ENCODE data around the gene ASB18. TPM values are rescaled to one million over a fixed set of nuclear protein-coding genes. Genes with fewer than 3 reads are reported as not detected.

Gene ASB18
- polyA plus RNA-seq, 1 donor (not counting 4 experiments of a cell fraction or from before 2014, with no cell fraction given): not detected

GRCh38 chr2:236244256-236244655 is 19.9 kb downstream of the ASB18 start:
- H3K79me2 ChIP-seq (ENCODE audit: control insufficient read depth, insufficient read depth, low read length): no peaks in the 10 kb centered on the region
- FAIRE-seq (no peak), DNase-seq (ENCODE audit: low read depth, low spot score) (no peak)
- H3K4me3 ChIP-seq (ENCODE audit: control insufficient read depth in 2 of 3, extremely low read depth in 1 of 3, insufficient read depth in 2 of 3, low read depth in 1 of 3, low read length in 3 of 3): no peak overlapping the region
- H3K9ac ChIP-seq (ENCODE audit: control insufficient read depth, extremely low read depth, insufficient read depth, low read length): no peak overlapping the region
- TF ChIP-seq EZH2 (IDR thresholded peaks at IDR 0.05; ENCODE audit: low read length): no peak
- TF ChIP-seq CTCF (optimal IDR thresholded peaks at IDR 0.05 in 1 of 3, IDR thresholded peaks at IDR 0.05 in 1 of 3, conservative IDR thresholded peaks at IDR 0.05 in 1 of 3; ENCODE audit: extremely low read depth in 1 of 3, insufficient read depth in 2 of 3, low read length in 3 of 3): no peak
- no peaks in the 10 kb centered on the region for H3K4me1 ChIP-seq (ENCODE audit: control insufficient read depth, extremely low read depth, insufficient read depth, low read length)
- no peak overlapping the region for H2AFZ ChIP-seq (ENCODE audit: control insufficient read depth, low read length)
- no peaks in the 10 kb centered on the region for H3K9me1 ChIP-seq (ENCODE audit: control insufficient read depth, extremely low read depth, insufficient read depth, low read length)
- H3K27me3 ChIP-seq (ENCODE audit: control insufficient read depth, extremely low read depth, insufficient read depth, low read length): peaks cover 30% of the 10 kb centered on the region
- H3K9me3 ChIP-seq (ENCODE audit: control insufficient read depth, low read depth, low read length): no peaks in the 10 kb centered on the region
- H3K36me3 ChIP-seq (ENCODE audit: control insufficient read depth in 2 of 2, extremely low read depth in 1 of 2, insufficient read depth in 2 of 2, low read length in 2 of 2): no peaks in the 10 kb centered on the region
- no peak overlapping the region for H3K4me2 ChIP-seq (ENCODE audit: control insufficient read depth, extremely low read depth, insufficient read depth, low read depth, low read length)
- dilution Hi-C loops (cut with MboI; ENCODE audit: extremely low pct_ligation_motif_present, low sequenced_read_pairs): no loop called here
- no peak overlapping the region for H3K27ac ChIP-seq (ENCODE audit: control insufficient read depth, insufficient read depth, low read length)
- no peaks in the 10 kb centered on the region for H4K20me1 ChIP-seq (ENCODE audit: control insufficient read depth, extremely low read depth, insufficient read depth, low read length)

- dilution Hi-C loops (cut with MboI; ENCODE audit: extremely low pct_ligation_motif_present, low sequenced_read_pairs): no loop called here
These were observed 22.1 kb downstream of the ASB18 start for GRCh38 chr2:236242057-236242495.

More at GRCh38 chr2:236242057-236242495, 22.1 kb downstream of the ASB18 start:
- no peak for DNase-seq (ENCODE audit: low read depth, low spot score)
- TF ChIP-seq CTCF (optimal IDR thresholded peaks at IDR 0.05 in 1 of 3, IDR thresholded peaks at IDR 0.05 in 1 of 3, conservative IDR thresholded peaks at IDR 0.05 in 1 of 3; ENCODE audit: extremely low read depth in 1 of 3, insufficient read depth in 2 of 3, low read length in 3 of 3) (no peak), EZH2 (IDR thresholded peaks at IDR 0.05; ENCODE audit: low read length) (no peak)
- no peaks in the 10 kb centered on the region for H3K79me2 ChIP-seq (ENCODE audit: control insufficient read depth, insufficient read depth, low read length)
- peaks cover 48% of the 10 kb centered on the region for H3K27me3 ChIP-seq (ENCODE audit: control insufficient read depth, extremely low read depth, insufficient read depth, low read length)
- no peak overlapping the region for H3K4me2 ChIP-seq (ENCODE audit: control insufficient read depth, extremely low read depth, insufficient read depth, low read depth, low read length)
- H3K4me1 ChIP-seq (ENCODE audit: control insufficient read depth, extremely low read depth, insufficient read depth, low read length): no peaks in the 10 kb centered on the region
- H3K36me3 ChIP-seq (ENCODE audit: control insufficient read depth in 2 of 2, extremely low read depth in 1 of 2, insufficient read depth in 2 of 2, low read length in 2 of 2): no peaks in the 10 kb centered on the region
- H3K4me3 ChIP-seq (ENCODE audit: control insufficient read depth in 2 of 3, extremely low read depth in 1 of 3, insufficient read depth in 2 of 3, low read depth in 1 of 3, low read length in 3 of 3): no peak overlapping the region
- no peak overlapping the region for H3K27ac ChIP-seq (ENCODE audit: control insufficient read depth, insufficient read depth, low read length)
- H3K9ac ChIP-seq (ENCODE audit: control insufficient read depth, extremely low read depth, insufficient read depth, low read length): no peak overlapping the region
- H2AFZ ChIP-seq (ENCODE audit: control insufficient read depth, low read length): no peak overlapping the region
- no peak for FAIRE-seq
- no peaks in the 10 kb centered on the region for H3K9me1 ChIP-seq (ENCODE audit: control insufficient read depth, extremely low read depth, insufficient read depth, low read length)
- H3K9me3 ChIP-seq (ENCODE audit: control insufficient read depth, low read depth, low read length): no peaks in the 10 kb centered on the region
- H4K20me1 ChIP-seq (ENCODE audit: control insufficient read depth, extremely low read depth, insufficient read depth, low read length): no peaks in the 10 kb centered on the region

All from keratinocyte (primary cell).